Activated gamma-delta T cell (primary cell): ENCODE data around the gene RIPOR2.
"Not testable (repeated sequence)": the region's sequence is repeated elsewhere in the genome, so short reads cannot be mapped to it uniquely, and the experiment has no call there.

Experiments
- DNase-seq: peaks from one replicate; lab custom pipeline; 2025; lab: John Stamatoyannopoulos, UW

The RIPOR2 gene

GRCh38 chr6:24957199-24957598 is 21.4 kb upstream of the RIPOR2 start:
- no peak for DNase-seq

- DNase-seq, result no peak
Measured at GRCh38 chr6:24953726-24954125, 18.0 kb upstream of the RIPOR2 start.

- DNase-seq, result no peak
Measured at GRCh38 chr6:24951811-24952299, 16.1 kb upstream of the RIPOR2 start.

GRCh38 chr6:24950218-24950941 is 14.6 kb upstream of the RIPOR2 start:
- no peak for DNase-seq

GRCh38 chr6:24949020-24949569 is 13.3 kb upstream of the RIPOR2 start:
- no peak for DNase-seq

- DNase-seq, result not testable (repeated sequence)
Measured at GRCh38 chr6:24948261-24948660, 12.5 kb upstream of the RIPOR2 start.

GRCh38 chr6:24947636-24948035 is 11.9 kb upstream of the RIPOR2 start:
- DNase-seq, result no peak

- no peak for DNase-seq
Measured at GRCh38 chr6:24945054-24945453, 9.3 kb upstream of the RIPOR2 start.

- no peak for DNase-seq
Measured at GRCh38 chr6:24943774-24944173, 8.0 kb upstream of the RIPOR2 start.

- DNase-seq, result no peak
Measured at GRCh38 chr6:24940311-24940917, 4.7 kb upstream of the RIPOR2 start.

- DNase-seq, result no peak
Measured at GRCh38 chr6:24936641-24937317, 1.0 kb upstream of the RIPOR2 start.

GRCh38 chr6:24933868-24934401 is 1.8 kb downstream of the RIPOR2 start:
- no peak for DNase-seq

- no peak for DNase-seq
Measured at GRCh38 chr6:24933266-24933665, 2.5 kb downstream of the RIPOR2 start.

GRCh38 chr6:24932832-24933231 is 2.9 kb downstream of the RIPOR2 start:
- no peak for DNase-seq

- no peak for DNase-seq
Measured at GRCh38 chr6:24931718-24932691, 3.8 kb downstream of the RIPOR2 start.

GRCh38 chr6:24931296-24931695 is 4.5 kb downstream of the RIPOR2 start:
- no peak for DNase-seq

GRCh38 chr6:24930431-24930871 is 5.3 kb downstream of the RIPOR2 start:
- DNase-seq, result no peak

- no peak for DNase-seq
Measured at GRCh38 chr6:24929242-24929641, 6.5 kb downstream of the RIPOR2 start.

- no peak for DNase-seq
Measured at GRCh38 chr6:24927985-24928745, 7.6 kb downstream of the RIPOR2 start.

GRCh38 chr6:24927277-24927955 is 8.3 kb downstream of the RIPOR2 start:
- no peak for DNase-seq
